H1 (cell line): ENCODE measurements around the gene CD63. TPM values are rescaled to one million over a fixed set of nuclear protein-coding genes. Genes with fewer than 3 reads are reported as not detected.

ENCODE experiments used
- CTCF ChIA-PET: fragments of 300-600 bp; sonication (Branson Sonifier 250); formaldehyde crosslinking; loops from one replicate; lab custom pipeline; 2021; ENCODE audit not compliant: partially characterized antibody; lab: Charles Lee
- POLR2A ChIA-PET: fragments of 300-600 bp; sonication (Branson Sonifier 250); formaldehyde crosslinking; loops from one replicate; lab custom pipeline; 2021; ENCODE audit warnings: inconsistent platforms; ENCODE audit not compliant: partially characterized antibody; lab: Charles Lee
- DNase-seq, 2 experiments: peaks; one replicate each; pipeline versions ENCODE4 v3.0.0 to v3.0.0-alpha.2; 2010 to 2022; ENCODE audit warnings: low spot score in 2 of 2, low read depth in 1 of 2, mixed read lengths in 1 of 2
- FAIRE-seq: peaks from 2 replicates; lab custom pipeline; 2011; peaks lifted over from hg19 to GRCh38; lab: Jason Lieb, UNC
- H2AFZ ChIP-seq: 2 replicates; pipeline ENCODE4 v1.8.1; 2012; ENCODE audit warnings: low read length, inconsistent platforms
- H2AK5ac ChIP-seq: 2 replicates; pipeline ENCODE4 v1.6.1; 2013; ENCODE audit warnings: low read depth, low read length
- H2BK120ac ChIP-seq: replicated peaks from 2 replicates; pipeline ENCODE3; 2013; ENCODE audit warnings: low read depth, low read length, inconsistent platforms
- H2BK12ac ChIP-seq: 2 replicates; pipeline ENCODE4 v1.6.1; 2013; ENCODE audit warnings: low read depth, low read length
- H2BK15ac ChIP-seq: 2 replicates; pipeline ENCODE4 v1.6.1; 2013; ENCODE audit warnings: low read length
- H2BK20ac ChIP-seq: 2 replicates; pipeline ENCODE4 v1.6.1; 2013; ENCODE audit warnings: low read length
- H2BK5ac ChIP-seq: 2 replicates; pipeline ENCODE4 v1.6.1; 2013; ENCODE audit warnings: low read depth, low read length
- H3K14ac ChIP-seq: 2 replicates; pipeline ENCODE4 v1.6.1; 2013; ENCODE audit warnings: inconsistent platforms; ENCODE audit not compliant: insufficient read length
- H3K18ac ChIP-seq: 2 replicates; pipeline ENCODE4 v1.6.1; 2013; ENCODE audit warnings: low read length; ENCODE audit errors: extremely low read depth
- H3K23ac ChIP-seq: 2 replicates; pipeline ENCODE4 v1.6.1; 2013; ENCODE audit warnings: inconsistent platforms; ENCODE audit not compliant: insufficient read length
- H3K23me2 ChIP-seq: 2 replicates; pipeline ENCODE4 v1.6.1; 2013; ENCODE audit warnings: low read depth, low read length
- H3K27ac ChIP-seq: 2 replicates; pipeline ENCODE4 v1.6.1; 2011; ENCODE audit warnings: low read depth, low read length, inconsistent platforms
- H3K27me3 ChIP-seq, 4 experiments: replicated peaks in 1 of 4; 1 replicate in 1 of 4; 2 replicates in 3 of 4; pipeline versions ENCODE4 v1.6.1 to v1.8.1; 2011 to 2013; ENCODE audit warnings: low read length in 3 of 4, mild to moderate bottlenecking in 3 of 4, inconsistent platforms in 2 of 4, mixed read lengths in 2 of 4, moderate library complexity in 1 of 4; ENCODE audit not compliant: control insufficient read depth in 3 of 4, insufficient read depth in 3 of 4; ENCODE audit errors: extremely low read depth in 1 of 4
- H3K36me3 ChIP-seq, 4 experiments: 2 replicates each; pipeline versions ENCODE4 v1.6.1 to v1.8.1; 2011 to 2013; ENCODE audit warnings: mild to moderate bottlenecking in 4 of 4, low read length in 3 of 4, moderate library complexity in 2 of 4, control low read depth in 1 of 4, inconsistent platforms in 1 of 4; ENCODE audit not compliant: insufficient read depth in 4 of 4, control insufficient read depth in 2 of 4
- H3K4ac ChIP-seq: replicated peaks from 2 replicates; pipeline ENCODE3; 2013; ENCODE audit warnings: low read length, low read depth, mixed read lengths, inconsistent platforms; ENCODE audit not compliant: insufficient read length
- H3K4me1 ChIP-seq, 4 experiments: replicated peaks in 1 of 4; 1 replicate in 1 of 4; 2 replicates in 3 of 4; pipeline versions ENCODE4 v1.6.1 to v1.8.1; 2011 to 2013; ENCODE audit warnings: low read length in 3 of 4, inconsistent platforms in 2 of 4, mixed read lengths in 1 of 4; ENCODE audit not compliant: insufficient read depth in 4 of 4, control insufficient read depth in 3 of 4
- H3K4me2 ChIP-seq, 2 experiments: 2 replicates each; pipeline versions ENCODE4 v1.6.1 to v1.8.1; 2011 to 2013; ENCODE audit warnings: low read depth in 2 of 2, low read length in 2 of 2, control low read depth in 1 of 2, inconsistent platforms in 1 of 2, mild to moderate bottlenecking in 1 of 2; ENCODE audit not compliant: insufficient read depth in 1 of 2
- H3K4me3 ChIP-seq, 4 experiments: fragments of 200-600, 300-600 bp in 1 of 4; sonication (generic), shearing (Covaris generic), sonication (Bioruptor Twin) in 1 of 4; 2 replicates each; pipeline versions ENCODE4 v1.5.1 to v1.8.1; 2011 to 2016; ENCODE audit warnings: low read length in 4 of 4, low read depth in 3 of 4, control low read depth in 2 of 4, inconsistent platforms in 2 of 4, mild to moderate bottlenecking in 2 of 4, mixed read lengths in 1 of 4, moderate library complexity in 1 of 4; ENCODE audit not compliant: insufficient read depth in 2 of 4; ENCODE audit errors: extremely low read depth in 1 of 4
- H3K56ac ChIP-seq: replicated peaks from 2 replicates; pipeline ENCODE3; 2013; ENCODE audit warnings: low read depth, mild to moderate bottlenecking, mixed read lengths, low read length, inconsistent platforms; ENCODE audit not compliant: insufficient read length
- H3K79me1 ChIP-seq: 2 replicates; pipeline ENCODE4 v1.6.1; 2013; ENCODE audit warnings: low read depth, low read length, control low read depth
- H3K79me2 ChIP-seq, 2 experiments: 2 replicates each; pipeline versions ENCODE4 v1.6.1 to v1.8.1; 2012 to 2013; ENCODE audit warnings: low read length in 2 of 2, mild to moderate bottlenecking in 2 of 2, inconsistent platforms in 1 of 2; ENCODE audit not compliant: insufficient read depth in 2 of 2, control insufficient read depth in 1 of 2
- H3K9ac ChIP-seq, 4 experiments: replicated peaks in 1 of 4; 1 replicate in 1 of 4; 2 replicates in 3 of 4; pipeline versions ENCODE4 v1.6.1 to v1.8.1; 2011 to 2013; ENCODE audit warnings: low read depth in 3 of 4, low read length in 3 of 4, control low read depth in 2 of 4, mild to moderate bottlenecking in 2 of 4, moderate library complexity in 2 of 4, inconsistent platforms in 1 of 4; ENCODE audit errors: extremely low read depth in 1 of 4
- H3K9me3 ChIP-seq, 2 experiments: 2 replicates each; pipeline versions ENCODE4 v1.6.1 to v1.8.1; 2012 to 2013; ENCODE audit warnings: mild to moderate bottlenecking in 2 of 2, moderate library complexity in 2 of 2, control low read depth in 1 of 2, inconsistent platforms in 1 of 2, low read depth in 1 of 2, low read length in 1 of 2, mixed read lengths in 1 of 2; ENCODE audit not compliant: insufficient read depth in 2 of 2
- H4K20me1 ChIP-seq, 2 experiments: replicated peaks in 1 of 2; 2 replicates each; pipeline versions ENCODE3 to v1.8.1; 2011 to 2013; ENCODE audit warnings: inconsistent platforms in 2 of 2, low read length in 2 of 2, mild to moderate bottlenecking in 1 of 2; ENCODE audit not compliant: insufficient read depth in 2 of 2, control insufficient read depth in 1 of 2
- H4K5ac ChIP-seq: 2 replicates; pipeline ENCODE4 v1.6.1; 2013; ENCODE audit warnings: low read length, low read depth, mixed read lengths, inconsistent platforms; ENCODE audit not compliant: insufficient read length
- H4K8ac ChIP-seq: 2 replicates; pipeline ENCODE4 v1.8.0; 2013; ENCODE audit warnings: mild to moderate bottlenecking, moderate library complexity, low read length, inconsistent platforms; ENCODE audit not compliant: insufficient read depth; ENCODE audit errors: extremely low read depth
- H4K91ac ChIP-seq: replicated peaks from 2 replicates; pipeline ENCODE3; 2013; ENCODE audit warnings: low read length, mixed read lengths, inconsistent platforms; ENCODE audit not compliant: insufficient read length
- EGR1 ChIP-seq: IDR thresholded peaks from 2 replicates; pipeline ENCODE4 v1.6.1; 2011; ENCODE audit warnings: low read depth, low read length, borderline replicate concordance
- GABPA ChIP-seq: IDR thresholded peaks from 2 replicates; pipeline ENCODE4 v1.6.1; 2011; ENCODE audit warnings: mild to moderate bottlenecking, low read length, moderate library complexity, borderline replicate concordance; ENCODE audit not compliant: insufficient read depth
- GTF2F1 ChIP-seq: IDR thresholded peaks from 2 replicates; pipeline ENCODE4 v1.6.1; 2012; ENCODE audit warnings: low read depth, low read length, improper control_type of control experiment, borderline replicate concordance
- NRF1 ChIP-seq: IDR thresholded peaks from 2 replicates; pipeline ENCODE4 v1.6.1; 2011; ENCODE audit warnings: mild to moderate bottlenecking, low read depth, low read length, improper control_type of control experiment
- PHF8 ChIP-seq: fragments of 200-600 bp; sonication (generic); conservative IDR thresholded peaks from 2 replicates; pipeline ENCODE4 v1.7.1; 2012; ENCODE audit warnings: low read depth, mild to moderate bottlenecking, inconsistent platforms, low read length, moderate library complexity
- POLR2A ChIP-seq, 2 experiments: IDR thresholded peaks; 1 replicate in 1 of 2; 2 replicates in 1 of 2; pipeline ENCODE4 v1.6.1; 2011; ENCODE audit warnings: low read depth in 2 of 2, low read length in 2 of 2, mild to moderate bottlenecking in 2 of 2; ENCODE audit errors: control extremely low read depth in 1 of 2
- RBBP5 ChIP-seq: IDR thresholded peaks from 2 replicates; pipeline ENCODE4 v1.7.1; 2012; ENCODE audit warnings: low read depth, mild to moderate bottlenecking, inconsistent platforms, low read length, moderate library complexity, borderline replicate concordance
- SIX5 ChIP-seq: IDR thresholded peaks from 2 replicates; pipeline ENCODE4 v1.6.1; 2011; ENCODE audit warnings: mild to moderate bottlenecking, low read depth, low read length
- SP2 ChIP-seq: IDR thresholded peaks from 2 replicates; pipeline ENCODE4 v1.6.1; 2012; ENCODE audit warnings: mild to moderate bottlenecking, low read length, inconsistent platforms
- SP4 ChIP-seq: IDR thresholded peaks from 2 replicates; pipeline ENCODE4 v1.6.1; 2012; ENCODE audit warnings: low read length, inconsistent platforms
- ZNF274 ChIP-seq: IDR thresholded peaks from 2 replicates; pipeline ENCODE4 v1.7.0; 2012; ENCODE audit warnings: low read length, borderline replicate concordance; ENCODE audit errors: extremely low read depth
- WGBS, 2 experiments: shearing (Covaris generic) in 1 of 2; methylation state at CpG; one replicate each; pipeline versions ENCODE4 v1.1.6 to v1.1.7; 2013 to 2015; ENCODE audit warnings: low lambda C conversion rate in 2 of 2, mixed read lengths in 2 of 2, inconsistent platforms in 1 of 2, low coverage in 1 of 2, missing lambda C conversion rate in 1 of 2; ENCODE audit not compliant: insufficient replicate concordance in 2 of 2, insufficient coverage in 1 of 2, insufficient read length in 1 of 2; ENCODE audit errors: extremely low coverage in 1 of 2, missing lambda C conversion rate in 1 of 2; 5-methylcytosine and 5-hydroxymethylcytosine counted together
- polyA plus RNA-seq, 7 experiments: library from polyadenylated mRNA; depleted of rRNA in 3 of 7; stranded (reverse) in 5 of 7; unstranded in 2 of 7; fragments of >200 nt in 5 of 7; fragments of 200-250 nt in 2 of 7; gene quantifications; 1 replicate in 5 of 7; 2 replicates in 1 of 7; 4 replicates in 1 of 7; pipeline versions ENCODE4 v1.2.1 to v1.2.3, GENCODE V29; 2011 to 2013; ENCODE audit warnings: missing spikeins in 2 of 7, mixed read lengths in 2 of 7
- total RNA-seq: library from RNA; stranded (reverse); fragmentation: NEBNext Ultra II Directional; extraction: Animal tissue kit (Norgen Biotek cat#: 25700); gene quantifications from 2 replicates; pipeline ENCODE4 v1.2.1, GENCODE V29; 2021

The CD63 gene
- total and polyA plus RNA-seq, 2 of the 8 experiments (the other 6 are each of a cell fraction or from before 2014, with no cell fraction given), result 440 to 526 TPM

- H4K8ac ChIP-seq, result no peak overlapping the region
- ChIA-PET CTCF (interaction anchor here (0.8 to 11.1 kb wide), 13 partner anchors 8 to 362 kb away, joined by 3 to 229 read pairs (median 4); partner anchors contain the start of genes CD63 and ITGA7), POLR2A (interaction anchor here (0.7 to 8.3 kb wide), 10 partner anchors 8 to 324 kb away, joined by 3 to 103 read pairs (median 5); partner anchors contain the start of genes CD63 and ITGA7)
- H3K4ac ChIP-seq, result no peak overlapping the region
- H2BK15ac ChIP-seq, result peak overlapping the region; percentile 95
- H2BK5ac ChIP-seq, result peak overlapping the region; percentile 76; the same call in 1 of the 2 replicates
- DNase-seq (no peak), FAIRE-seq (no peak)
- peaks cover 10 to 27% (median 19%) of the 10 kb centered on the region in 4 experiments for H3K4me1 ChIP-seq
- H3K27ac ChIP-seq, result 0 out of 2 replicates have a peak overlapping the region, but pooled peaks have one; percentile 13
- no peak overlapping the region for H2BK20ac ChIP-seq
- H3K79me2 ChIP-seq, result peaks cover 0 to 9% of the 10 kb centered on the region in 2 experiments; a peak in 1 of 4 replicates
- H3K27me3 ChIP-seq, result no peaks in the 10 kb centered on the region
- WGBS, 2 experiments, result 52% methylated on average over 8 of the region's 8 CpGs; no CpG with 5 or more reads in 1 of the 2 experiments
- no peak overlapping the region for H3K23ac ChIP-seq
- H3K4me2 ChIP-seq, result peak overlapping the region; percentile 87 to 89
- no peak overlapping the region for H2AK5ac ChIP-seq
- peaks cover 12% of the 10 kb centered on the region for H3K23me2 ChIP-seq
- peak overlapping the region; percentile 77; the same call in 1 of the 2 replicates for H2BK12ac ChIP-seq
- H3K9me3 ChIP-seq, result no peaks in the 10 kb centered on the region
- H4K5ac ChIP-seq, result peak overlapping the region; percentile 4
- peak overlapping the region; percentile 77 to 95 (median 87) for H3K4me3 ChIP-seq
- 0 out of 8 replicates have a peak, but pooled peaks cover 0 to 4% (median 0%) of the 10 kb centered on the region in 4 experiments for H3K36me3 ChIP-seq
- peak overlapping the region; percentile 18 for H2BK120ac ChIP-seq
- H3K9ac ChIP-seq, result peak overlapping the region in 3 of 4 experiments; percentile 57 to 63 (median 62); a peak in 4 of 7 replicates
- peaks cover 5% of the 10 kb centered on the region for H3K79me1 ChIP-seq
- H4K20me1 ChIP-seq, result peaks cover 0 to 2% of the 10 kb centered on the region in 2 experiments
- H2AFZ ChIP-seq, result no peak overlapping the region
- H3K14ac ChIP-seq, result no peak overlapping the region
- 0 out of 2 replicates have a peak overlapping the region, but pooled peaks have one; percentile 13 for H3K18ac ChIP-seq
- no peak overlapping the region for H3K56ac ChIP-seq
- no peak overlapping the region for H4K91ac ChIP-seq
- no peak for TF ChIP-seq GTF2F1
- no peak for TF ChIP-seq PHF8
- no peak for TF ChIP-seq RBBP5
- TF ChIP-seq SP2, result no peak
- no peak for TF ChIP-seq SIX5
- TF ChIP-seq SP4, result no peak
- no peak for TF ChIP-seq GABPA
- no peak for TF ChIP-seq EGR1
- no peak for TF ChIP-seq ZNF274
- no peak for TF ChIP-seq NRF1
- TF ChIP-seq POLR2A (IDR thresholded peaks at IDR 0.05; ENCODE audit: control extremely low read depth in 1 of 2, low read depth in 2 of 2, low read length in 2 of 2), result no peak
These were observed 11.5 kb downstream of the CD63 start for GRCh38 chr12:55717011-55718007.
